WTC11 (cell line): Measurements from ENCODE around the gene PARD3B. TPM values are rescaled to one million over a fixed set of nuclear protein-coding genes. Genes with fewer than 3 reads are reported as not detected.
"Not testable (repeated sequence)": the region's sequence is repeated elsewhere in the genome, so short reads cannot be mapped to it uniquely, and the experiment has no call there.

Experiments
- ATAC-seq: fragments of 200-7000 bp; cut with Tn5 transposase; 2 replicates; pipeline ENCODE4 v1.10.0; 2021; ENCODE audit warnings: mild to moderate bottlenecking, moderate library complexity
- CTCF ChIA-PET: fragments of 300-600 bp; sonication (Branson Sonifier 250); formaldehyde crosslinking; loops from one replicate; lab custom pipeline; 2021; ENCODE audit warnings: antibody characterized with exemption; lab: Charles Lee
- POLR2A ChIA-PET: fragments of 350-600 bp; sonication (Branson Sonifier 250); formaldehyde crosslinking; loops from one replicate; lab custom pipeline; 2021; ENCODE audit warnings: antibody characterized with exemption; lab: Charles Lee
- DNase-seq: peaks from one replicate; pipeline ENCODE4 v3.0.0; 2021; ENCODE audit warnings: low spot score
- H3K27ac Mint-ChIP-seq: 2 replicates; pipeline ENCODE4 v1.8.0; 2021; ENCODE audit warnings: mixed read lengths
- H3K27me3 Mint-ChIP-seq: 2 replicates; pipeline ENCODE4 v1.8.0; 2021; ENCODE audit warnings: low read depth, mild to moderate bottlenecking, moderate library complexity, mixed read lengths
- H3K36me3 Mint-ChIP-seq: 2 replicates; pipeline ENCODE4 v1.8.0; 2021; ENCODE audit warnings: mixed read lengths
- H3K4me1 Mint-ChIP-seq: 2 replicates; pipeline ENCODE4 v1.8.0; 2022; ENCODE audit warnings: mixed read lengths
- H3K4me3 Mint-ChIP-seq: 2 replicates; pipeline ENCODE4 v1.8.0; 2021; ENCODE audit warnings: mild to moderate bottlenecking, moderate library complexity, mixed read lengths
- H3K9me3 Mint-ChIP-seq: 2 replicates; pipeline ENCODE4 v1.8.0; 2021; ENCODE audit warnings: mixed read lengths
- AFF4 ChIP-seq: sonication (generic); formaldehyde crosslinking; IDR thresholded peaks from 2 replicates; pipeline ENCODE4 v1.8.1; 2023; ENCODE audit warnings: mild to moderate bottlenecking, missing genetic modification reagents, borderline replicate concordance
- CREM ChIP-seq: sonication (generic); formaldehyde crosslinking; IDR thresholded peaks from 2 replicates; pipeline ENCODE4 v1.8.1; 2022; ENCODE audit warnings: mild to moderate bottlenecking, missing genetic modification reagents, moderate library complexity
- CTCF ChIP-seq: fragments of 200-600 bp; IDR thresholded peaks from 2 replicates; pipeline ENCODE4 v1.8.0; 2022; ENCODE audit warnings: antibody characterized with exemption
- EMX1 ChIP-seq: fragments of 250-450 bp; sonication (Bioruptor Pico); IDR thresholded peaks from 2 replicates; pipeline ENCODE4 v1.8.0; 2021; ENCODE audit warnings: mild to moderate bottlenecking
- FOXJ3 ChIP-seq: sonication (generic); formaldehyde crosslinking; IDR thresholded peaks from 2 replicates; pipeline ENCODE4 v1.9.0; 2021; ENCODE audit warnings: missing genetic modification reagents, mild to moderate bottlenecking, borderline replicate concordance
- NR1H2 ChIP-seq: sonication (generic); formaldehyde crosslinking; IDR thresholded peaks from 2 replicates; pipeline ENCODE4 v1.9.0; 2021; ENCODE audit warnings: mild to moderate bottlenecking, moderate library complexity, missing genetic modification reagents
- NR2C2 ChIP-seq: sonication (generic); formaldehyde crosslinking; IDR thresholded peaks from 2 replicates; pipeline ENCODE4 v1.8.0; 2022; ENCODE audit warnings: mild to moderate bottlenecking, missing genetic modification reagents
- SMAD3 ChIP-seq: sonication (generic); formaldehyde crosslinking; IDR thresholded peaks from 2 replicates; pipeline ENCODE4 v1.8.0; 2022; ENCODE audit warnings: missing genetic modification reagents, mild to moderate bottlenecking, borderline replicate concordance
- SP1 ChIP-seq: sonication (generic); formaldehyde crosslinking; conservative IDR thresholded peaks from 2 replicates; pipeline ENCODE4 v1.8.1; 2022; ENCODE audit warnings: missing genetic modification reagents
- TP53 ChIP-seq: sonication (generic); formaldehyde crosslinking; IDR thresholded peaks from 2 replicates; pipeline ENCODE4 v1.8.1; 2023; ENCODE audit warnings: mild to moderate bottlenecking, missing genetic modification reagents
- ZNF121 ChIP-seq: sonication (generic); formaldehyde crosslinking; IDR thresholded peaks from 2 replicates; pipeline ENCODE4 v1.8.0; 2023; ENCODE audit warnings: missing genetic modification reagents
- ZNF232 ChIP-seq: sonication (generic); formaldehyde crosslinking; IDR thresholded peaks from 2 replicates; pipeline ENCODE4 v1.8.0; 2022; ENCODE audit warnings: mild to moderate bottlenecking, missing genetic modification reagents
- ZNF317 ChIP-seq: sonication (generic); formaldehyde crosslinking; IDR thresholded peaks from 2 replicates; pipeline ENCODE4 v1.8.1; 2023; ENCODE audit warnings: low read depth, mild to moderate bottlenecking, moderate library complexity, missing genetic modification reagents, borderline replicate concordance
- ZNF423 ChIP-seq: fragments of 250-450 bp; sonication (Bioruptor Pico); IDR thresholded peaks from 2 replicates; pipeline ENCODE4 v2.1.2; 2022; ENCODE audit warnings: mild to moderate bottlenecking, moderate library complexity
- total RNA-seq: library from RNA; stranded (reverse); gene quantifications from 3 replicates; pipeline ENCODE4 v1.2.3, GENCODE V29; 2021
- TF ChIP-seq, protein P1 (sequence below): fragments of 250-450 bp; sonication (Bioruptor Pico); IDR thresholded peaks from 2 replicates; pipeline ENCODE4 v1.9.0; 2021; ENCODE audit warnings: moderate library complexity, mild to moderate bottlenecking, inconsistent platforms, borderline replicate concordance
- TF ChIP-seq, protein P2 (sequence below): sonication (generic); formaldehyde crosslinking; IDR thresholded peaks from 2 replicates; pipeline ENCODE4 v1.8.0; 2022; ENCODE audit warnings: mild to moderate bottlenecking, missing genetic modification reagents
- TF ChIP-seq, protein P3 (sequence below): sonication (generic); formaldehyde crosslinking; IDR thresholded peaks from 2 replicates; pipeline ENCODE4 v1.8.0; 2022; ENCODE audit warnings: mild to moderate bottlenecking, missing genetic modification reagents
- TF ChIP-seq, protein P4 (sequence below): sonication (generic); formaldehyde crosslinking; conservative IDR thresholded peaks from 2 replicates; pipeline ENCODE4 v1.8.1; 2022; ENCODE audit warnings: mild to moderate bottlenecking, missing genetic modification reagents

PARD3B gene
- total RNA-seq, 1 experiment from 2014 or later: 5.6 TPM

- DNase-seq (no peak), ATAC-seq (no peak)
- ChIA-PET CTCF (interaction anchor here (1.3 kb wide), 1 partner anchor 191 kb away, joined by 3 read pairs; no protein-coding TSS in a partner anchor), POLR2A (no interaction called here)
- H3K27ac Mint-ChIP-seq: peak overlapping the region; percentile 82
- H3K36me3 Mint-ChIP-seq: no peaks in the 10 kb centered on the region
- TF ChIP-seq NR1H2: no peak
- no peak for TF ChIP-seq ZNF121 (CRISPR knock-in tag)
- TF ChIP-seq, protein P1, sequence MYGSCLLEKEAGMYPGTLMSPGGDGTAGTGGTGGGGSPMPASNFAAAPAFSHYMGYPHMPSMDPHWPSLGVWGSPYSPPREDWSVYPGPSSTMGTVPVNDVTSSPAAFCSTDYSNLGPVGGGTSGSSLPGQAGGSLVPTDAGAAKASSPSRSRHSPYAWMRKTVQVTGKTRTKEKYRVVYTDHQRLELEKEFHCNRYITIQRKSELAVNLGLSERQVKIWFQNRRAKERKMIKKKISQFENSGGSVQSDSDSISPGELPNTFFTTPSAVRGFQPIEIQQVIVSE (CRISPR knock-in tag): no peak
- TF ChIP-seq, protein P2, sequence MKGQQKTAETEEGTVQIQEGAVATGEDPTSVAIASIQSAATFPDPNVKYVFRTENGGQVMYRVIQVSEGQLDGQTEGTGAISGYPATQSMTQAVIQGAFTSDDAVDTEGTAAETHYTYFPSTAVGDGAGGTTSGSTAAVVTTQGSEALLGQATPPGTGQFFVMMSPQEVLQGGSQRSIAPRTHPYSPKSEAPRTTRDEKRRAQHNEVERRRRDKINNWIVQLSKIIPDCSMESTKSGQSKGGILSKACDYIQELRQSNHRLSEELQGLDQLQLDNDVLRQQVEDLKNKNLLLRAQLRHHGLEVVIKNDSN (CRISPR knock-in tag): no peak
- no peak for TF ChIP-seq AFF4
- TF ChIP-seq NR2C2 (CRISPR knock-in tag): no peak
- TF ChIP-seq SP1 (CRISPR knock-in tag): no peak
- TF ChIP-seq ZNF317: no peak
- TF ChIP-seq, protein P3, sequence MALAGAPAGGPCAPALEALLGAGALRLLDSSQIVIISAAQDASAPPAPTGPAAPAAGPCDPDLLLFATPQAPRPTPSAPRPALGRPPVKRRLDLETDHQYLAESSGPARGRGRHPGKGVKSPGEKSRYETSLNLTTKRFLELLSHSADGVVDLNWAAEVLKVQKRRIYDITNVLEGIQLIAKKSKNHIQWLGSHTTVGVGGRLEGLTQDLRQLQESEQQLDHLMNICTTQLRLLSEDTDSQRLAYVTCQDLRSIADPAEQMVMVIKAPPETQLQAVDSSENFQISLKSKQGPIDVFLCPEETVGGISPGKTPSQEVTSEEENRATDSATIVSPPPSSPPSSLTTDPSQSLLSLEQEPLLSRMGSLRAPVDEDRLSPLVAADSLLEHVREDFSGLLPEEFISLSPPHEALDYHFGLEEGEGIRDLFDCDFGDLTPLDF: no peak
- no peak for TF ChIP-seq ZNF423
- no peak for TF ChIP-seq TP53 (CRISPR knock-in tag)
- TF ChIP-seq EMX1 (CRISPR knock-in tag): no peak
- H3K4me1 Mint-ChIP-seq: peaks cover 4% of the 10 kb centered on the region; the same call in 1 of the 2 replicates
- H3K4me3 Mint-ChIP-seq: peak overlapping the region; percentile 15
- H3K27me3 Mint-ChIP-seq: no peaks in the 10 kb centered on the region
- peaks cover 7% of the 10 kb centered on the region; the same call in 1 of the 2 replicates for H3K9me3 Mint-ChIP-seq
Measured at GRCh38 chr2:205484215-205484614, 938.9 kb downstream of the PARD3B start.

GRCh38 chr2:205484764-205485163, 939.5 kb downstream of the PARD3B start:
- H3K9me3 Mint-ChIP-seq: peaks cover 3% of the 10 kb centered on the region; the same call in 1 of the 2 replicates
- H3K4me3 Mint-ChIP-seq: peak overlapping the region; percentile 15; the same call in 1 of the 2 replicates
- ATAC-seq (no peak), DNase-seq (no peak)
- 0 out of 2 replicates have a peak overlapping the region, but pooled peaks have one; percentile 15 for H3K27ac Mint-ChIP-seq
- CTCF ChIA-PET: interaction anchor here (1.3 kb wide), 1 partner anchor 191 kb away, joined by 3 read pairs; no protein-coding TSS in a partner anchor
- TF ChIP-seq SP1 (CRISPR knock-in tag) (no peak), ZNF232 (CRISPR knock-in tag) (no peak), SMAD3 (CRISPR knock-in tag) (no peak), NR2C2 (CRISPR knock-in tag) (no peak), CTCF (no peak), TP53 (CRISPR knock-in tag) (no peak), CREM (CRISPR knock-in tag) (no peak), FOXJ3 (CRISPR knock-in tag) (no peak)
- TF ChIP-seq, protein P4, sequence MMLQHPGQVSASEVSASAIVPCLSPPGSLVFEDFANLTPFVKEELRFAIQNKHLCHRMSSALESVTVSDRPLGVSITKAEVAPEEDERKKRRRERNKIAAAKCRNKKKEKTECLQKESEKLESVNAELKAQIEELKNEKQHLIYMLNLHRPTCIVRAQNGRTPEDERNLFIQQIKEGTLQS (CRISPR knock-in tag): no peak
- TF ChIP-seq, all 79 proteins: peak for 0
- H3K27me3 Mint-ChIP-seq: no peaks in the 10 kb centered on the region
- POLR2A ChIA-PET: no interaction called here
- H3K36me3 Mint-ChIP-seq: no peaks in the 10 kb centered on the region
- H3K4me1 Mint-ChIP-seq: peaks cover 4% of the 10 kb centered on the region; the same call in 1 of the 2 replicates

- H3K27me3 Mint-ChIP-seq, POLR2A ChIA-PET, H3K27ac Mint-ChIP-seq, DNase-seq, ATAC-seq, H3K4me3 Mint-ChIP-seq, CTCF ChIA-PET: not testable (repeated sequence)
- peaks cover 16% of the 10 kb centered on the region for H3K9me3 Mint-ChIP-seq
- peaks cover 15% of the 10 kb centered on the region for H3K36me3 Mint-ChIP-seq
- peaks cover 16% of the 10 kb centered on the region for H3K4me1 Mint-ChIP-seq
Measured at GRCh38 chr2:205493528-205493927, 948.3 kb downstream of the PARD3B start.
